Renal cortical epithelial cell (primary cell): ENCODE data around the gene ATOX1. TPM values are rescaled to one million over a fixed set of nuclear protein-coding genes. Genes with fewer than 3 reads are reported as not detected.
"Not testable (repeated sequence)": the region's sequence is repeated elsewhere in the genome, so short reads cannot be mapped to it uniquely, and the experiment has no call there.

Experiments used
- DNase-seq: peaks from one replicate; pipeline ENCODE4 v3.0.0-alpha.2; 2011; ENCODE audit warnings: low read depth
- total RNA-seq: library from RNA; depleted of rRNA; stranded (reverse); fragments of >200 nt; gene quantifications from 2 replicates; pipeline ENCODE4 v1.2.3, GENCODE V29; 2014

Gene ATOX1
- total RNA-seq, 1 donor from 2014 or later = 69.1 TPM

- DNase-seq = no peak
Measured at GRCh38 chr5:151733358-151734063, 24.9 kb downstream of the ATOX1 start.

- DNase-seq = no peak
Measured at GRCh38 chr5:151730381-151730780, 28.1 kb downstream of the ATOX1 start.

GRCh38 chr5:151729597-151729996 is 28.8 kb downstream of the ATOX1 start:
- not testable (repeated sequence) for DNase-seq

- DNase-seq = no peak
Measured at GRCh38 chr5:151724360-151724759, 34.1 kb downstream of the ATOX1 start.

- no peak for DNase-seq
Measured at GRCh38 chr5:151722546-151722945, 35.9 kb downstream of the ATOX1 start.

- peak; percentile 25 for DNase-seq
Measured at GRCh38 chr5:151721812-151722391, 36.5 kb downstream of the ATOX1 start.

GRCh38 chr5:151721087-151721646 is 37.3 kb downstream of the ATOX1 start:
- DNase-seq = no peak

GRCh38 chr5:151720215-151720614 is 38.2 kb downstream of the ATOX1 start:
- no peak for DNase-seq

GRCh38 chr5:151719228-151720000 is 39.0 kb downstream of the ATOX1 start:
- peak; percentile 38 for DNase-seq

GRCh38 chr5:151718646-151719045 is 39.8 kb downstream of the ATOX1 start:
- DNase-seq = no peak

- no peak for DNase-seq
Measured at GRCh38 chr5:151718153-151718552, 40.3 kb downstream of the ATOX1 start.

- DNase-seq = no peak
Measured at GRCh38 chr5:151717416-151717815, 41.0 kb downstream of the ATOX1 start.

- DNase-seq = no peak
Measured at GRCh38 chr5:151709109-151709735, 49.2 kb downstream of the ATOX1 start.

- DNase-seq = peak; percentile 88
Measured at GRCh38 chr5:151708126-151708525, 50.3 kb downstream of the ATOX1 start.

- no peak for DNase-seq
Measured at GRCh38 chr5:151707567-151707966, 50.9 kb downstream of the ATOX1 start.

- DNase-seq = peak; percentile 88
Measured at GRCh38 chr5:151706906-151707305, 51.5 kb downstream of the ATOX1 start.

GRCh38 chr5:151703780-151704179 is 54.7 kb downstream of the ATOX1 start:
- DNase-seq = no peak

- no peak for DNase-seq
Measured at GRCh38 chr5:151703227-151703626, 55.2 kb downstream of the ATOX1 start.

- peak; percentile 63 for DNase-seq
Measured at GRCh38 chr5:151700820-151701219, 57.6 kb downstream of the ATOX1 start.

GRCh38 chr5:151700296-151700695 is 58.1 kb downstream of the ATOX1 start:
- peak; percentile 27 for DNase-seq

GRCh38 chr5:151699071-151699901 is 59.1 kb downstream of the ATOX1 start:
- DNase-seq = peak; percentile 95
